Ascending aorta (tissue), 2 donors: Measurements from ENCODE around the gene FBXL2. TPM values are rescaled to one million over a fixed set of nuclear protein-coding genes. Genes with fewer than 3 reads are reported as not detected.

Source experiments
- DNase-seq, 2 donors: peaks; one replicate each; pipeline ENCODE4 v3.0.0-alpha.2; 2019; ENCODE audit warnings: low spot score in 2 of 2
- H3K27ac ChIP-seq, 2 donors: fragments of 200-600 bp; sonication (generic); one replicate each; pipeline ENCODE4 v1.5.1; 2016 to 2017; ENCODE audit warnings: mild to moderate bottlenecking in 1 of 2
- H3K27me3 ChIP-seq: fragments of 200-600 bp; sonication (generic); one replicate; pipeline ENCODE4 v1.5.1; 2017
- H3K36me3 ChIP-seq, 2 donors: fragments of 200-600 bp; sonication (generic); one replicate each; pipeline ENCODE4 v1.5.1; 2016
- H3K4me1 ChIP-seq, 2 donors: fragments of 200-600 bp; sonication (generic); one replicate each; pipeline ENCODE4 v1.5.1; 2016 to 2017; ENCODE audit warnings: mild to moderate bottlenecking in 1 of 2
- H3K4me3 ChIP-seq, 2 donors: fragments of 200-600 bp; sonication (generic); one replicate each; pipeline ENCODE4 v1.5.1; 2016 to 2017; ENCODE audit warnings: mild to moderate bottlenecking in 1 of 2
- H3K9me3 ChIP-seq, 2 donors: fragments of 200-600 bp; sonication (generic); one replicate each; pipeline ENCODE4 v1.5.1; 2016
- intact Hi-C: fragments of 100-400 bp; cut with DNase I; formaldehyde crosslinking; loops from one replicate; pipeline ENCODE4 v1.15.1; 2023
- total RNA-seq: library from RNA; depleted of rRNA; stranded (reverse); fragments of >200 nt; gene quantifications from one replicate; pipeline ENCODE4 v1.1.0, GENCODE V29; 2016
- TF ChIP-seq, protein P1 (sequence below), 3 experiments: fragments of 200-600 bp in 2 of 3; fragments of 450-650 bp in 1 of 3; sonication (generic) in 2 of 3; IDR thresholded peaks; one replicate each; pipeline ENCODE4 v1.5.1; 2016 to 2019; ENCODE audit warnings: antibody characterized with exemption in 3 of 3, mild to moderate bottlenecking in 1 of 3, moderate library complexity in 1 of 3

Gene FBXL2
- total RNA-seq, 1 donor from 2014 or later: 33.4 TPM

- H3K27me3 ChIP-seq: no peaks in the 10 kb centered on the region
- no peak overlapping the region for H3K4me3 ChIP-seq
- H3K4me1 ChIP-seq: no peaks in the 10 kb centered on the region
- TF ChIP-seq, protein P1, sequence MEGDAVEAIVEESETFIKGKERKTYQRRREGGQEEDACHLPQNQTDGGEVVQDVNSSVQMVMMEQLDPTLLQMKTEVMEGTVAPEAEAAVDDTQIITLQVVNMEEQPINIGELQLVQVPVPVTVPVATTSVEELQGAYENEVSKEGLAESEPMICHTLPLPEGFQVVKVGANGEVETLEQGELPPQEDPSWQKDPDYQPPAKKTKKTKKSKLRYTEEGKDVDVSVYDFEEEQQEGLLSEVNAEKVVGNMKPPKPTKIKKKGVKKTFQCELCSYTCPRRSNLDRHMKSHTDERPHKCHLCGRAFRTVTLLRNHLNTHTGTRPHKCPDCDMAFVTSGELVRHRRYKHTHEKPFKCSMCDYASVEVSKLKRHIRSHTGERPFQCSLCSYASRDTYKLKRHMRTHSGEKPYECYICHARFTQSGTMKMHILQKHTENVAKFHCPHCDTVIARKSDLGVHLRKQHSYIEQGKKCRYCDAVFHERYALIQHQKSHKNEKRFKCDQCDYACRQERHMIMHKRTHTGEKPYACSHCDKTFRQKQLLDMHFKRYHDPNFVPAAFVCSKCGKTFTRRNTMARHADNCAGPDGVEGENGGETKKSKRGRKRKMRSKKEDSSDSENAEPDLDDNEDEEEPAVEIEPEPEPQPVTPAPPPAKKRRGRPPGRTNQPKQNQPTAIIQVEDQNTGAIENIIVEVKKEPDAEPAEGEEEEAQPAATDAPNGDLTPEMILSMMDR (IDR thresholded peaks at IDR 0.05): no peak
- H3K27ac ChIP-seq: no peak overlapping the region
- no peaks in the 10 kb centered on the region for H3K9me3 ChIP-seq
- DNase-seq: no peak
- intact Hi-C loops: no loop called here
- H3K36me3 ChIP-seq: peaks cover 31 to 74% of the 10 kb centered on the region in 2 donors
Measured at GRCh38 chr3:33377489-33377888, 100.2 kb downstream of the FBXL2 start.

DNA sequence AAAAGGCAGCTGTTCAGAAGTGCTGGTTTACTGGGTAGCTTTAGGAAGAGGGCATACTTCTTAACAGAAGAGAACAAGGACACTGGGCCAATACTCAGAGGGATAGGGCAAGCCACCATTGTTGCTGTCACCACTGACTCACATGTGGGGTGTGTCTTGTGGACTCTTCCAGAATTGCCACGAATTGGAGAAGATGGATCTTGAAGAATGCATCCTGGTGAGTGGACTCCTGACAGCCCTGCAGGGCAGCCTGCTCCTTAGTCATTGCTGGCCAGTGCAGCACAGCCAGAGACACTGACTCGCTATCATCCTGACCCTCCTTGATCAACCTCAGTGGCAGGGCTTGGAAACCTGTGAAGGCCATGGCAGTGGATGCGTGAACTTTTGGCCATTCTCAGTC lies 100.7 kb downstream of the FBXL2 start:
- intact Hi-C loops: no loop called here
- H3K27ac ChIP-seq: no peak overlapping the region

DNA sequence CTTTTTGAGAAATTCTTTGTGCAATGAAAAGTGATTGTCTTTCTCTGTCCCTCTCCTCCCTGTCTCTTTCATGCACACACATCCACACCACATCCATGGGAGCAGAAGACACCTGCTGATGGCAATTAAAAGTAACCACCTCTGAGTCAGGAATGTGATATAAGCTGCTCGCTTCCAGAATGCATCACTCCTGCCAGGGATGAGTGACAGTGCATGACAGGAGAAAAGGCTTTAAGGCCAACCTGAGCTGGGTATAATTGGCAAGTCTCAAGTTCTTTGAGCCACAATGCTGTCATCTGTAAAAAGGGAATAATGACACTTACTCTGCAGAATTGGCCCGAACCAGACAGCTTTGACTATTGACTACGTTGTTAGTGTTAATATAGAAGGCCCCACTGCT lies 103.4 kb downstream of the FBXL2 start:
- H3K27me3 ChIP-seq: no peaks in the 10 kb centered on the region
- H3K9me3 ChIP-seq: no peaks in the 10 kb centered on the region
- no peaks in the 10 kb centered on the region for H3K4me1 ChIP-seq
- no peak for DNase-seq
- no peak overlapping the region for H3K27ac ChIP-seq
- intact Hi-C loops: no loop called here
- TF ChIP-seq, protein P1 (IDR thresholded peaks at IDR 0.05): no peak
- H3K36me3 ChIP-seq: peaks cover 41 to 81% of the 10 kb centered on the region in 2 donors
- H3K4me3 ChIP-seq: no peak overlapping the region

More for the DNA sequence above, 100.7 kb downstream of the FBXL2 start:
- Histone ChIP-seq H3K4me3 (no peak overlapping the region), H3K4me1 (no peaks in the 10 kb centered on the region), H3K36me3 (peaks cover 34 to 78% of the 10 kb centered on the region in 2 donors), H3K9me3 (no peaks in the 10 kb centered on the region), H3K27me3 (no peaks in the 10 kb centered on the region)
- TF ChIP-seq, protein P1 (IDR thresholded peaks at IDR 0.05): no peak
- DNase-seq: no peak

DNA sequence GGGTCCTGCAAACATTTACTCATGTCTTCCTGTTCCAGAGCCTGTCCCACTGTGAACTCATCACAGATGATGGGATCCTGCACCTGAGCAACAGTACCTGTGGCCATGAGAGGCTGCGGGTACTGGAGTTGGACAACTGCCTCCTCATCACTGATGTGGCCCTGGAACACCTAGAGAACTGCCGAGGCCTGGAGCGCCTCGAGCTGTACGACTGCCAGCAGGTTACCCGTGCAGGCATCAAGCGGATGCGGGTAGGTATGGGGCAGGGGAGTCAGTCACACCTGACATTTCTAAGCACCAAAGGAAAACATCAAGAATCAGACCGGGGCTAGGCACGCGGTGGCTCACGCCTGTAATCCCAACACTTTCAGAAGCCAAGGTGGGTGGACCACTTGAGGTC lies 106.7 kb downstream of the FBXL2 start:
- TF ChIP-seq, protein P1 (IDR thresholded peaks at IDR 0.05): no peak
- H3K36me3 ChIP-seq: peaks cover 45 to 76% of the 10 kb centered on the region in 2 donors
- H3K27me3 ChIP-seq: no peaks in the 10 kb centered on the region
- no peaks in the 10 kb centered on the region for H3K4me1 ChIP-seq
- no peak for DNase-seq
- no peak overlapping the region for H3K27ac ChIP-seq
- H3K9me3 ChIP-seq: no peaks in the 10 kb centered on the region
- H3K4me3 ChIP-seq: no peak overlapping the region
- intact Hi-C loops: no loop called here

GRCh38 chr3:33385423-33385822 lies 108.2 kb downstream of the FBXL2 start:
- no peak overlapping the region for H3K4me3 ChIP-seq
- DNase-seq: no peak
- TF ChIP-seq, protein P1 (IDR thresholded peaks at IDR 0.05): no peak
- no peaks in the 10 kb centered on the region for H3K27me3 ChIP-seq
- H3K9me3 ChIP-seq: no peaks in the 10 kb centered on the region
- no peak overlapping the region for H3K27ac ChIP-seq
- no peaks in the 10 kb centered on the region for H3K4me1 ChIP-seq
- H3K36me3 ChIP-seq: peaks cover 54 to 79% of the 10 kb centered on the region in 2 donors
- intact Hi-C loops: no loop called here

DNA sequence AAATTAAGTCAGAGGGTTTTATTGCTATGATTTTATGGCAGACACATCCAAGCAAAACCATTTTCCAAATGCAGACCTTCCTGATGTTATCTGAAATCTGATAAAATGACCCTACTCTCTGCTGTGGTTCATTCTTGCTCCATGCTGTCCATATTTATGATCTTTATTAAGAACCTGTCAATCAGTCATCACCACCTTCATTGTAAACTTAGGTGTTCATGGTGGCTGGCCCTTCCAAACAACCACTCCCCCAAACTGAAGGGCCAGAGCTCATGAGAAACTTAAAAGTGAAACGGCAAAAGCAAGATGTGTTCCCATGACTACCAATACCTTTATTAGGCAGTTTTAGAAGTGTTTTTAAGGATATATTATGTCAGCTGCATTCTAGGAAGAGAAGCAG lies 109.4 kb downstream of the FBXL2 start:
- Histone ChIP-seq H3K36me3 (peaks cover 54 to 85% of the 10 kb centered on the region in 2 donors), H3K4me3 (no peak overlapping the region), H3K9me3 (no peaks in the 10 kb centered on the region), H3K27me3 (no peaks in the 10 kb centered on the region), H3K4me1 (peaks cover 0 to 3% of the 10 kb centered on the region in 2 donors), H3K27ac (no peak overlapping the region)
- TF ChIP-seq, protein P1 (IDR thresholded peaks at IDR 0.05): no peak
- intact Hi-C loops: no loop called here
- DNase-seq: no peak
